Caco-2 (cell line): ENCODE results near the gene GREB1. TPM values are rescaled to one million over a fixed set of nuclear protein-coding genes. Genes with fewer than 3 reads are reported as not detected.

ENCODE experiments used
- BruUV-seq: library from RNA; stranded (reverse); fragments of 400-500 nt; replicated peaks from 2 replicates; lab custom pipeline; 2021; lab: Mats Ljungman, UMichigan
- CTCF ChIA-PET: fragments of 300-600 bp; sonication (Branson Sonifier 250); formaldehyde crosslinking; loops from one replicate; lab custom pipeline; 2022; ENCODE audit warnings: antibody characterized with exemption; lab: Charles Lee
- POLR2A ChIA-PET: fragments of 300-600 bp; sonication (Branson Sonifier 250); formaldehyde crosslinking; loops from one replicate; lab custom pipeline; 2022; ENCODE audit warnings: antibody characterized with exemption; lab: Charles Lee
- DNase-seq, 2 experiments: peaks; one replicate each; pipeline versions ENCODE4 v3.0.0 to v3.0.0-alpha.2; 2020 to 2022
- H3K27me3 ChIP-seq: replicated peaks from 2 replicates; pipeline ENCODE4 v1.6.0; 2011; ENCODE audit warnings: low read length; ENCODE audit not compliant: control insufficient read depth, insufficient read depth
- H3K36me3 ChIP-seq: 2 replicates; pipeline ENCODE4 v1.5.1; 2011; ENCODE audit warnings: low read length; ENCODE audit not compliant: control insufficient read depth, insufficient read depth
- H3K4me1 ChIP-seq: fragments of 250-450 bp; sonication (Bioruptor Pico); 2 replicates; pipeline ENCODE4 v1.5.1; 2020; ENCODE audit warnings: mild to moderate bottlenecking
- H3K4me3 ChIP-seq: 2 replicates; pipeline ENCODE4 v1.5.1; 2011; ENCODE audit warnings: low read depth, mild to moderate bottlenecking, control low read depth, low read length
- H3K9me3 ChIP-seq: fragments of 250-450 bp; sonication (Bioruptor Pico); 2 replicates; pipeline ENCODE4 v1.5.1; 2020; ENCODE audit warnings: mild to moderate bottlenecking, moderate library complexity
- H3K27ac Mint-ChIP-seq: one replicate; pipeline ENCODE4 v1.8.0; 2022; ENCODE audit warnings: mixed read lengths; ENCODE audit not compliant: unreplicated experiment
- H3K27me3 Mint-ChIP-seq: one replicate; pipeline ENCODE4 v1.8.0; 2022; ENCODE audit warnings: mixed read lengths; ENCODE audit not compliant: insufficient read depth, unreplicated experiment
- H3K36me3 Mint-ChIP-seq: one replicate; pipeline ENCODE4 v1.8.0; 2022; ENCODE audit warnings: mild to moderate bottlenecking, mixed read lengths; ENCODE audit not compliant: insufficient read depth, unreplicated experiment
- H3K4me1 Mint-ChIP-seq: one replicate; pipeline ENCODE4 v1.8.0; 2022; ENCODE audit warnings: low read depth, mixed read lengths; ENCODE audit not compliant: unreplicated experiment
- H3K4me3 Mint-ChIP-seq: one replicate; pipeline ENCODE4 v1.8.0; 2022; ENCODE audit warnings: mild to moderate bottlenecking, moderate library complexity, mixed read lengths; ENCODE audit not compliant: unreplicated experiment
- H3K9me3 Mint-ChIP-seq: one replicate; pipeline ENCODE4 v1.8.0; 2022; ENCODE audit warnings: mixed read lengths; ENCODE audit not compliant: unreplicated experiment
- CTCF ChIP-seq, 2 experiments: fragments of 200-600 bp in 1 of 2; IDR thresholded peaks; 1 replicate in 1 of 2; 2 replicates in 1 of 2; pipeline versions ENCODE4 v1.5.1 to v1.8.0; 2011 to 2022; ENCODE audit warnings: antibody characterized with exemption in 1 of 2, control low read depth in 1 of 2, inconsistent platforms in 1 of 2, low read depth in 1 of 2, low read length in 1 of 2, mild to moderate bottlenecking in 1 of 2, moderate library complexity in 1 of 2; ENCODE audit not compliant: insufficient read depth in 1 of 2, severe bottlenecking in 1 of 2, unreplicated experiment in 1 of 2
- intact Hi-C: fragments of 100-400 bp; cut with micrococcal nuclease; formaldehyde crosslinking; loops from one replicate; pipeline ENCODE4 v1.10.0; 2022; ENCODE audit not compliant: unreplicated experiment
- total RNA-seq: library from RNA; stranded (reverse); gene quantifications from 2 replicates; pipeline ENCODE4 v1.2.3, GENCODE V29; 2022

Gene GREB1
- total RNA-seq, 1 experiment from 2014 or later: 2.4 TPM

GRCh38 chr2:11665510-11666362, 131.9 kb downstream of the GREB1 start:
- Mint-ChIP-seq H3K4me1 (no peaks in the 10 kb centered on the region), H3K4me3 (no peak overlapping the region), H3K27ac (no peak overlapping the region), H3K36me3 (no peaks in the 10 kb centered on the region), H3K9me3 (peaks cover 24% of the 10 kb centered on the region), H3K27me3 (peaks cover 3% of the 10 kb centered on the region)
- no peaks in the 10 kb centered on the region for H3K27me3 ChIP-seq
- peak in 1 of 2 experiments; percentile 9 for DNase-seq
- H3K4me3 ChIP-seq: no peak overlapping the region
- POLR2A ChIA-PET: no interaction called here
- no peaks in the 10 kb centered on the region for H3K36me3 ChIP-seq
- peaks cover 7% of the 10 kb centered on the region for H3K9me3 ChIP-seq
- no peak for TF ChIP-seq CTCF (IDR thresholded peaks at IDR 0.05; ENCODE audit: insufficient read depth in 1 of 2, low read depth in 1 of 2, low read length in 1 of 2, severe bottlenecking in 1 of 2, unreplicated experiment in 1 of 2)
- no peaks in the 10 kb centered on the region for H3K4me1 ChIP-seq
- CTCF ChIA-PET: interaction anchor here (0.6 kb wide), 1 partner anchor 16 kb away, joined by 5 read pairs; no protein-coding TSS in a partner anchor
- intact Hi-C loops: no loop called here
- BruUV-seq: no TSS peak

- TF ChIP-seq CTCF (IDR thresholded peaks at IDR 0.05; ENCODE audit: insufficient read depth in 1 of 2, low read depth in 1 of 2, low read length in 1 of 2, severe bottlenecking in 1 of 2, unreplicated experiment in 1 of 2): no peak
- intact Hi-C loops: no loop called here
Observed at GRCh38 chr2:11667194-11667593, 133.3 kb downstream of the GREB1 start.

GRCh38 chr2:11667866-11668637, 134.2 kb downstream of the GREB1 start:
- H3K4me1 ChIP-seq: no peaks in the 10 kb centered on the region
- BruUV-seq: no TSS peak
- H3K36me3 ChIP-seq: no peaks in the 10 kb centered on the region
- CTCF ChIA-PET: no interaction called here
- POLR2A ChIA-PET: no interaction called here
- H3K4me1 Mint-ChIP-seq: no peaks in the 10 kb centered on the region
- H3K27me3 ChIP-seq: no peaks in the 10 kb centered on the region
- H3K4me3 ChIP-seq: no peak overlapping the region
- no peak overlapping the region for H3K4me3 Mint-ChIP-seq
- H3K36me3 Mint-ChIP-seq: no peaks in the 10 kb centered on the region
- peaks cover 2% of the 10 kb centered on the region for H3K9me3 ChIP-seq
- TF ChIP-seq CTCF (IDR thresholded peaks at IDR 0.05; ENCODE audit: insufficient read depth in 1 of 2, low read depth in 1 of 2, low read length in 1 of 2, severe bottlenecking in 1 of 2, unreplicated experiment in 1 of 2): no peak
- H3K27ac Mint-ChIP-seq: no peak overlapping the region
- H3K9me3 Mint-ChIP-seq: peaks cover 9% of the 10 kb centered on the region
- intact Hi-C loops: no loop called here
- DNase-seq: peak in 1 of 2 experiments; percentile 17
- peaks cover 3% of the 10 kb centered on the region for H3K27me3 Mint-ChIP-seq

More at GRCh38 chr2:11667194-11667593, 133.3 kb downstream of the GREB1 start:
- H3K4me3 ChIP-seq: no peak overlapping the region
- no peak for DNase-seq
- no peaks in the 10 kb centered on the region for H3K36me3 ChIP-seq
- Mint-ChIP-seq H3K4me3 (no peak overlapping the region), H3K9me3 (peaks cover 18% of the 10 kb centered on the region), H3K36me3 (no peaks in the 10 kb centered on the region), H3K27me3 (peaks cover 3% of the 10 kb centered on the region), H3K4me1 (no peaks in the 10 kb centered on the region), H3K27ac (no peak overlapping the region)
- H3K27me3 ChIP-seq: no peaks in the 10 kb centered on the region
- no TSS peak for BruUV-seq
- ChIA-PET POLR2A (no interaction called here), CTCF (no interaction called here)
- peaks cover 7% of the 10 kb centered on the region for H3K9me3 ChIP-seq
- H3K4me1 ChIP-seq: no peaks in the 10 kb centered on the region
